ENCODE data around the gene SBNO2.

SBNO2 gene

GRCh38 chr19:1069009-1069779, 104.9 kb downstream of the SBNO2 start:
- peak; percentile 86 for DNase-seq

GRCh38 chr19:1068009-1069001, 105.8 kb downstream of the SBNO2 start:
- no peak for DNase-seq

- peak; percentile 47 for DNase-seq
Observed at GRCh38 chr19:1067341-1067957, 106.6 kb downstream of the SBNO2 start.

- DNase-seq, result peak; percentile 47
Observed at GRCh38 chr19:1066748-1067340, 107.2 kb downstream of the SBNO2 start, which contains the start of gene ARHGAP45. ARHGAP45 (plus strand) TSS chr19:1067167; CDS start chr19:1067406, 239 bp downstream.

- no peak for DNase-seq
Observed at GRCh38 chr19:1066251-1066747, 107.8 kb downstream of the SBNO2 start.

- DNase-seq, result no peak
Observed at GRCh38 chr19:1065606-1066109, 108.4 kb downstream of the SBNO2 start.

GRCh38 chr19:1064661-1065605, 109.1 kb downstream of the SBNO2 start:
- DNase-seq, result peak; percentile 19

- DNase-seq, result no peak
Observed at GRCh38 chr19:1063909-1064660, 110.0 kb downstream of the SBNO2 start.

GRCh38 chr19:1063030-1063908, 110.8 kb downstream of the SBNO2 start:
- no peak for DNase-seq

- DNase-seq, result no peak
Observed at GRCh38 chr19:1062387-1063029, 111.6 kb downstream of the SBNO2 start.

GRCh38 chr19:1061987-1062386, 112.1 kb downstream of the SBNO2 start:
- no peak for DNase-seq

- DNase-seq, result no peak
Observed at GRCh38 chr19:1060689-1061088, 113.4 kb downstream of the SBNO2 start.

- DNase-seq, result no peak
Observed at GRCh38 chr19:1058112-1058511, 116.0 kb downstream of the SBNO2 start.
